Measurements from ENCODE around the gene ARGLU1. TPM values are rescaled to one million over a fixed set of nuclear protein-coding genes. Genes with fewer than 3 reads are reported as not detected.

Gene ARGLU1
- total RNA-seq, 1 donor from 2014 or later: 112 TPM

DNA sequence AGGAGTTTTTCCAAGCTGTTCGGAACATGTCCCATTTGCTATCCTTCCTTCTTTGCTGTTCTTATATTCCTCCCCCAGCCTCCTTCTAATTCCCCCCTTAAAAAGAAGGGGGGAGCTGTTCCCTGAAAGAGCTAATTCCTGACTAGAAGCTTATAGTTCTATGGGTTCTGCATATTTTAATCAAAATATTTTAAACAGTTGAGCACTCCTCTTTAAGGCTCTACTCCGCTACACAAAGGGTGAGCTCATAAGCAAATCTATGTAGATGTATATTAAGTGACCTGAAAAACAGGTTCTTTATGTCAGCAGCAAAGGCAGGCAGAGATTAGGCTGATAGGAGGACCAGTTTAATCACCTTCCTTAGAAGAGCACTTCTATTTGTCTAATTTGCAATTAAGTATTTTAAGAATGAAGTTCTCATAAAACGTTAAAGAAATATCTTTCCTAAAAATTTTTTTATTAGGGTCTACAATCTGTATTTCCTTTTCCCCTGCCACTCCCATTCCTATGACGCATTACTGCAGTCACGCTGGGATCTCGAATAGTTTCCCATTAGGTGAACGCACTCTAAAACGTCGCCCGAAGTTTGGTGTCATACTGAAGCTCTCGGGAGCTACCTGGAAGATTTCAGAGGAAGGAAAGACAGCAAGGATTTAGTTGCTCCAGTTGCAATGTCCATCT, 37.6 kb downstream of the ARGLU1 start:
- H3K27ac Mint-ChIP-seq: no peak overlapping the region
- H3K9me3 Mint-ChIP-seq: no peaks in the 10 kb centered on the region
- CTCF ChIA-PET: interaction anchor here (0.8 kb wide), 1 partner anchor 15 kb away, joined by 3 read pairs; no protein-coding TSS in a partner anchor
- intact Hi-C loops (cut with micrococcal nuclease): loop anchor here (10.0 kb wide), 1 partner anchor 446 kb away; no protein-coding TSS in a partner anchor
- ATAC-seq (ENCODE audit: low read depth): no peak
- H3K4me1 Mint-ChIP-seq: peaks cover 17% of the 10 kb centered on the region
- POLR2A ChIA-PET: no interaction called here
- TF ChIP-seq, protein P1, sequence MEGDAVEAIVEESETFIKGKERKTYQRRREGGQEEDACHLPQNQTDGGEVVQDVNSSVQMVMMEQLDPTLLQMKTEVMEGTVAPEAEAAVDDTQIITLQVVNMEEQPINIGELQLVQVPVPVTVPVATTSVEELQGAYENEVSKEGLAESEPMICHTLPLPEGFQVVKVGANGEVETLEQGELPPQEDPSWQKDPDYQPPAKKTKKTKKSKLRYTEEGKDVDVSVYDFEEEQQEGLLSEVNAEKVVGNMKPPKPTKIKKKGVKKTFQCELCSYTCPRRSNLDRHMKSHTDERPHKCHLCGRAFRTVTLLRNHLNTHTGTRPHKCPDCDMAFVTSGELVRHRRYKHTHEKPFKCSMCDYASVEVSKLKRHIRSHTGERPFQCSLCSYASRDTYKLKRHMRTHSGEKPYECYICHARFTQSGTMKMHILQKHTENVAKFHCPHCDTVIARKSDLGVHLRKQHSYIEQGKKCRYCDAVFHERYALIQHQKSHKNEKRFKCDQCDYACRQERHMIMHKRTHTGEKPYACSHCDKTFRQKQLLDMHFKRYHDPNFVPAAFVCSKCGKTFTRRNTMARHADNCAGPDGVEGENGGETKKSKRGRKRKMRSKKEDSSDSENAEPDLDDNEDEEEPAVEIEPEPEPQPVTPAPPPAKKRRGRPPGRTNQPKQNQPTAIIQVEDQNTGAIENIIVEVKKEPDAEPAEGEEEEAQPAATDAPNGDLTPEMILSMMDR (IDR thresholded peaks at IDR 0.05): no peak
- H3K36me3 Mint-ChIP-seq (ENCODE audit: low read depth): no peaks in the 10 kb centered on the region
- DNase-seq: no peak
- no peak overlapping the region for H3K4me3 Mint-ChIP-seq
- peaks cover 49% of the 10 kb centered on the region for H3K27me3 Mint-ChIP-seq

DNA sequence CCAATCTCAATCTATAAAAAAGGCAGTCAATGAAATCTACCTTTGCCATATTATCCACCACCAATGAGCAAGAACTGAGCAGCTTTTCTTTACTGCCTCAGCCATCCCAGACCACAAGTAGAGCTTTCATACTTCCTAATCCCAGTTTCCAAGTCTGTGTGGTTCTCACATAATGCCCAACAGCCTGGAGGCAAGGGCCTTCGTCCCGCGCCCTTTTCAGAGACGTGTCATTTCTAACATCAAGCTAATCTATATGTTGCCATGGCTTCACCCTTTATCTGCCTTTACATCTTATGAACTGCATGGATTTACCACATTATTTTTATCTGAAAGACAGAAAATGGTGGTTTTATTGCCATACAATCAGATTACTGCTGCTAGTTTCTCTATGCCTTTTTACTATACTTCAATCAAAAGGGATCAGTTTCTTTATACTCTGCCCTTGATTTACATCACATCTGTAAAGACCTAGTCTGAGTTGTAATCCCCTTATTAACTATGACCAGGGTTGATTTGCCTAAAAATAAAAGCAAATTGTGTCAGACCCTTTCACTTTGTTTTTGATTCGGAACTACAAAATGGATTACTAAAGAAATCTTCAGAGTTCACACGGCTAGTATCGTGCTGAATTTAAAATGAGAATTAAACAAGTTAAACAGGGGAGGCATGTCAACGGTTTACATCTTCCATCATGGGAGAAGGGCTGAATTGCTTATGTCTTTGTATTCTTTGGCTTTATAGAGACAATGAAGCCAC, 38.3 kb downstream of the ARGLU1 start:
- CTCF ChIA-PET: no interaction called here
- Mint-ChIP-seq H3K27me3 (peaks cover 52% of the 10 kb centered on the region), H3K4me1 (peaks cover 15% of the 10 kb centered on the region)

DNA sequence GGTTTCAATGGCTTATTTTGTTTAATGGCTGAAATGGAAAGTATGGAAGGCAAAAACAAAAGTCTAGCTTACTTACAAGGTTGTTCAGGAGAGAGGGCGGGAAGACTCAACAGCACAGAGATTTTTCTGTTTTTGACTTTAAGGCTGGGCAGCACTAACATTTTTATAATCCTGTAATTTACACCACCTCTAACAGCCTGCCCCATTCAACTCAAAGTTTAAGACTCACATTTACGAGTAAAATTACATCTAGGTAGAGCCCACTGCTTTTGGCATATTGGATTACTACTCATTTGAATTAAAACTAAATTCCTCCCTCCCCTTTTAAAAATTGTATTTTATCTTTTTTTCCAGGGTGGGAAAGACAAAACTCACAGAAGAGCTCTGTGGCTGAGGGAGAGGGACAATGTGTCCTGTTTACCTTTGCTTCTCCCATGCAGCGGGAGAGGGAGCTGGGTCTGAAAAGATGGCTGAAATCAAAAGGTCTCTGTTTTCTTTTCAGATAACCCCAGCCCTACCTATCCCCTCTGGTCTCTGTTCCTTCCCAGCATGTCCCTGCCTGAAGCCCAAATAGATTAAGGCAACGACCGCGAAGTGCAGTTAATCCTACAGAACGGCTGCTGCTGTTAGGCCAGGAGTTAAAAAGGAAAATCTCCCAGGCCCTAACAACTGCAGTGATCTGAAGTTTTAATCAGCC, 39.1 kb downstream of the ARGLU1 start:
- TF ChIP-seq, protein P1 (IDR thresholded peaks at IDR 0.05): no peak
- ChIA-PET CTCF (no interaction called here), POLR2A (no interaction called here)
- Mint-ChIP-seq H3K27ac (no peak overlapping the region), H3K9me3 (no peaks in the 10 kb centered on the region), H3K4me3 (no peak overlapping the region), H3K36me3 (ENCODE audit: low read depth) (no peaks in the 10 kb centered on the region), H3K27me3 (peaks cover 56% of the 10 kb centered on the region), H3K4me1 (peaks cover 13% of the 10 kb centered on the region)
- DNase-seq (no peak), ATAC-seq (ENCODE audit: low read depth) (no peak)
- intact Hi-C loops (cut with micrococcal nuclease): no loop called here

More for the DNA sequence above, 38.3 kb downstream of the ARGLU1 start:
- Mint-ChIP-seq H3K27ac (no peak overlapping the region), H3K36me3 (ENCODE audit: low read depth) (no peaks in the 10 kb centered on the region), H3K4me3 (no peak overlapping the region), H3K9me3 (no peaks in the 10 kb centered on the region)
- TF ChIP-seq, protein P1 (IDR thresholded peaks at IDR 0.05): no peak
- intact Hi-C loops (cut with micrococcal nuclease): loop anchor here (10.0 kb wide), 1 partner anchor 445 kb away; no protein-coding TSS in a partner anchor
- POLR2A ChIA-PET: no interaction called here
- no peak for DNase-seq
- no peak for ATAC-seq (ENCODE audit: low read depth)

DNA sequence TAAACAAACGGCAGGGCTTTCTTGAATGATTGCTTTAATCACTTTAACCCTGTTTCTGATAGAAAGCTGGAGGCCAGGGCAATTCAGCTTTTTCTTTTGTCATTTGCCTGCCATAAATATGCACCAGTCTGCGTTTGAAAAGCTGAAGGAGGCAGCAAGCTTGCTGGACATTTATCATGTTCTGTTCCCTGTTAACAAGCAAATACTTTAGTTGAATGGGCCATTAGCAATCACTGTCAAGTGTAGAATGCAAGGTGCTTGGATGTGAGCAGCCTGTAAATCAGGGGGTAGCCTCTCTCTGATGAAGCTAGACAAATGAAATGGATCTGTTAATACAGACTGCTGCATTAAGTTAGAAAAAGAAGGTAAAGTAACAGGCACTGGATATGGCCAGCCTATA, 40.1 kb downstream of the ARGLU1 start:
- no peaks in the 10 kb centered on the region for H3K9me3 Mint-ChIP-seq
- CTCF ChIA-PET: no interaction called here
- peaks cover 4% of the 10 kb centered on the region for H3K4me1 Mint-ChIP-seq
- no peak for DNase-seq
- peaks cover 50% of the 10 kb centered on the region for H3K27me3 Mint-ChIP-seq
- H3K4me3 Mint-ChIP-seq: no peak overlapping the region
- no peak overlapping the region for H3K27ac Mint-ChIP-seq
- intact Hi-C loops (cut with micrococcal nuclease): no loop called here
- POLR2A ChIA-PET: no interaction called here
- TF ChIP-seq, protein P1 (IDR thresholded peaks at IDR 0.05): no peak
- no peak for ATAC-seq (ENCODE audit: low read depth)
- no peaks in the 10 kb centered on the region for H3K36me3 Mint-ChIP-seq (ENCODE audit: low read depth)

DNA sequence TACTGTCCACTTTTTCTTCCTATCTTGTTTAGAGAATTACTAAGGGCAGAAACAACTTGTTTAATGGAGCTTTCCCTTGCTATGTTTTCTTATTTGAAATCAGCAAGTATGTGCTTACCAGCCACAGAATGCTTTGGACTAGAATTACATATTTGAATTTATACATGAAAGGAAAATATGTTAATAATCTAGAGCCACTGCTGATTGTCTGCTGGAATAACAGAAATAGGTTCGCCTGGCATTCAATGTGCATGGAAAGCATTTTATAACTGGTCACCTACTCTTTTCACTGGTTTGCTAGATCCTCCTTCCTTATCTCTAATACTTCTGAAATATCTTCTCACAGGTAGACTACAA, 40.5 kb downstream of the ARGLU1 start:
- ATAC-seq (ENCODE audit: low read depth): no peak
- no peaks in the 10 kb centered on the region for H3K9me3 Mint-ChIP-seq
- intact Hi-C loops (cut with micrococcal nuclease): no loop called here
- TF ChIP-seq, protein P1 (IDR thresholded peaks at IDR 0.05): no peak
- H3K27me3 Mint-ChIP-seq: peaks cover 46% of the 10 kb centered on the region
- H3K4me3 Mint-ChIP-seq: no peak overlapping the region
- H3K36me3 Mint-ChIP-seq (ENCODE audit: low read depth): no peaks in the 10 kb centered on the region
- H3K4me1 Mint-ChIP-seq: peaks cover 2% of the 10 kb centered on the region
- no peak for DNase-seq
- CTCF ChIA-PET: no interaction called here
- H3K27ac Mint-ChIP-seq: no peak overlapping the region
- POLR2A ChIA-PET: no interaction called here

Measured in activated B cell treated with CpG ODN at 0.5 μM for 24 hours (primary cell).